Right ventricle myocardium superior (tissue), 1 donor: Measurements from ENCODE around the gene SNRPD3. TPM values are rescaled to one million over a fixed set of nuclear protein-coding genes. Genes with fewer than 3 reads are reported as not detected.
A peak's percentile ranks its signal among the peaks of the same experiment; 100 is the strongest.
"Not testable (repeated sequence)": the region's sequence is repeated elsewhere in the genome, so short reads cannot be mapped to it uniquely, and the experiment has no call there.

Experiments used
- ATAC-seq: fragments of 200-7000 bp; cut with Tn5 transposase; one replicate; pipeline ENCODE4 v1.9.1; 2020; ENCODE audit warnings: mild to moderate bottlenecking; ENCODE audit not compliant: poor library complexity
- DNase-seq: peaks from one replicate; pipeline ENCODE4 v3.0.0-alpha.2; 2020
- intact Hi-C: fragments of 100-400 bp; cut with DNase I; formaldehyde crosslinking; loops from one replicate; pipeline ENCODE4 v1.11.2; 2022
- total RNA-seq: library from RNA; stranded (reverse); fragmentation: NEBNext Ultra II Directional; extraction: Animal tissue kit (Norgen Biotek cat#: 25700); gene quantifications from one replicate; pipeline ENCODE4 v1.2.1, GENCODE V29; 2021
- donor health status: DM: no; HTN: yes; CAD: no; lungs with severe emphysema.

Gene SNRPD3
- total RNA-seq, 1 donor from 2014 or later = 63.1 TPM

DNA sequence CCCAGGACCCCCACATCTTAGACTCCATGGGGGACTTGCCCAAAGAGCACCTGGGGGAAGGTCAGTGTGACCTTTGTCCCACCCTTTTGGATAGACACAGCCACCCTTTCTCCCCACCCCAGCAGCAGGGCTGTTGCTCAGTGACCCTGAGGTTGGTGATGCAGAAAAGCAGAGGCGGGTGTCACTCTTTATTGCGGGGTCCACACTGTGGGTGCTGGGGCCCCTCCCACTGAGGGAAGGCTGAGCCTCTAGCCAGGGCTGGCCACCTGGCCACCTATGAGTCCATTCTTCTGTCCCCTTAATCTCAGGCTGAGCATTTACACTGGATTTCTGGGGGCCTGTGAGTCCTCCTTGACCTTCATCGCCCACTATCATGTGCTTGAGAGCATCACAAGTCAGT lies 29.7 kb downstream of the SNRPD3 start:
- DNase-seq = no peak
- ATAC-seq = no peak
- intact Hi-C loops = no loop called here

DNA sequence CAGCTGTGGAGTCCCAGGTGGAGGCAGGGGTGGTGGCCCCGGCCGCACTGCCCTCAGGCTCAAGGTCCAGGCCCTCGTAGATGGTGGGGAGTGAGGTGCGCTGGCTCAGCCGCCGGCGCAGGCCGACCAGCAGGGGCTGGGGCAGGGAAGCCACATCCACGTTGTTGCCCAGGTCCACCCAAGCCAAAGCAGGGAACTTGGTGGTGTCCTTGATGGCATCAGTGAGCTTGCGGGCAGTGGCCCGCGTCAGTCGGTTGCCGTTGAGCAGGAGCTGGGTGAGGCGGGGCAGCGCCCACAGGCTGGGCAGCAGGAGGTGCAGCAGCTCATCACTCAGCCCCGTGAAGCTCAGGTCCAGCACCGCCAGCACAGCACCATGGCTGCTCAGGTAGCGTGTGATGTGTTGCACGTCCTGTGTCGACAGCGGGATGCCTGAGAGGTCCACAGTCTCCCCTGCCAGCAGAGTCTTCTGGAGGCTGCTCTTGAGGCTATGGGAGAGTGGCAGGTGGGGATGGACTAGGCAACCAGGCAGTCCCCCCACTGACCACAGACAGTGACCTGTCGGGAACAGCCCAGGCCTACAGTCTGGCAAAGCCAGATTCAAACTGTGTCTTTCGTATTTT lies 30.2 kb downstream of the SNRPD3 start:
- intact Hi-C loops = no loop called here
- DNase-seq (no peak), ATAC-seq (no peak)

DNA sequence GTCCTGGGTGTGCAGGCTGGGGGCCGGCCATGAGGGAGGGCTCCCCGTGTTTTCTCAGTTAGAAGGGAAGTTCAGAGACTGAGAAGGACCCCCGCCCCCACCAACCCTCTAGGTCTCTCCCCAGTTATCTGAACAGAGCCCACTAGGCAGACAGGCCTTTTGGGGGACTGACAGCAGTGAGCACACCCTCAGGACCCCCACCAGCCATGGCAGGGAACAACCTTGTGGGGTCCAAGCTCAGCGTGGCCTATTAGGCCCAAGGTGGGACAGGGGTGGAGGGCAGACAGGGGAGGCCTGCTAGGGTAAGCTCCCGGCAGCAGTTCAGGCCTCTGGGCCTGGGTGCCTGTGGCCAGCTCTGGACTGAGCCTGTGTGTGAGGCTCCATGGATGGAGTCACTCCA lies 31.5 kb downstream of the SNRPD3 start:
- intact Hi-C loops = no loop called here
- no peak for DNase-seq
- ATAC-seq = no peak

DNA sequence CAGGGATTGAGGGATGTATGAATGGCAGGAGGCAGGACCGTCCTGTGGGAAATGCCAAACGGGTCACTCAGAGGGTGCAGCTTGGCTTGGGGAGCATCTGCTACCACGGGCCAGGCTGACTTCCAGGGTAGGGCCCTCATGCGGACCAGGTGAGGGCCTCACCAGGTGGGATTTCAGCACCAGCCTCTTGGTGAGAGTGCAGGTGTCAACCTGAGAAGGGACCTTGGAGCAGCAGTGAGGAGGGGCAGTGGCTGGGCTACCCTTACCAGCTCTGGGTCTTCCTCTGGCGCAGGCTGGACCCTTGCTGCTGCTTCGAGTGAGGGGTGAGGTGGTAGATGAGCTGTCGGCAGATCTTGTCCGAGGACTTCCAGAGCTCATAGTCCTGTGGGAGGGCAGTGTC lies 32.1 kb downstream of the SNRPD3 start:
- intact Hi-C loops = no loop called here
- no peak for DNase-seq
- ATAC-seq = no peak

DNA sequence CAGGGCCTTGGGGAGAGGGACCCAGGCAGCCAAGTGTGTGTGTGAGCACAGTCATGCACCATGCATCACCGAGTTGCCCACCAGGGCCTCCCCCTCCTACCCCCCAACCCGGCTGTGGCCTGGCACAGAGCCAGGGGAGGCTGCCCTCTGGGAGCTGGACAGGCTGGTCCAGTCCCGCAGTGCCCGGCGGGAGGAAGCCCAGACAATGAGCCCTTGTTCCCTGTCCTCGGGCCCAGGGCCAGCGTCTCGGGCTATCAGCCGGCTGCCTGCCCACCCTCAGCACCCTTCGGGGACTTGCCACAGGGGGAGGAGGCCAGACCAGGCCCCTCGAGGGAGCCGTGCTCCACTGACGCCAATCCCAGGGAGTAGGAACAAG lies 32.6 kb downstream of the SNRPD3 start:
- DNase-seq (no peak), ATAC-seq (no peak)
- intact Hi-C loops = no loop called here

DNA sequence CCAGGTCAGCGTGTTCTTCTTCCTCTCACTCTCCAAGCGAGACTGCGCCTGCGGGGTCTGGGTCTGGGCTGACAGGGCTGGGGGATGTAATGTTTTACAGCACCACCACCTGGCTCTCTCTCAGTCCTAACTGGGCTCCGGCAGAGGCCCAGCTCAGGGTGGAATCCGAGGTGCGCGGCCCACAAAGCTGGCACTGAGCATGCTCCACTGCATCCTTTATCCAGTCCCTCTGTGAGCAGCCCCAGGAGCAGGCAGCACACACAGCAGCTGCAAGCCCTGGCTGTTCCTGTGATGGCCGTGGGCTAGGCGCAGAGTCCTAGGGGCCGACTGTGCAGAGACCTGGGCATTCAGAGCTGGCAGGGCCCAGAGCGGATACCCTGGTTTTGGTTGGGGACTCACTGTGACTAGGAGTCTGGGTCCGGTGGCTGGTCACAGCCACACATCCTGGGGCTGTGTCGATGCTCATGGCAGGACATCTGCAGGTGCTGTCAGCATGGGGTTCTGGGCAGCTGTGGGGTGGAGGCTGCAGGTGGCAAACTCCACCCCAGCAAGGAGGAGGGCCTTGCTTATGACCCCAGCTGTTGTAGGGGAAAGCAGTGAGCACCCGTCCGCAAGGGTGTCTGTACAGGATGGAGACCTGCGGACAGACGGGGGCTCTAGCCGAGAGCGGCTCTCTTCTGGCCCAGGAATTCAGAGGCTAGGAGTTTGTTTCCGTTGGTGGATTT lies 33.1 kb downstream of the SNRPD3 start:
- intact Hi-C loops = no loop called here
- DNase-seq = no peak
- no peak for ATAC-seq

GRCh38 chr22:24589518-24590030 lies 33.8 kb downstream of the SNRPD3 start:
- DNase-seq = no peak
- intact Hi-C loops = no loop called here

DNA sequence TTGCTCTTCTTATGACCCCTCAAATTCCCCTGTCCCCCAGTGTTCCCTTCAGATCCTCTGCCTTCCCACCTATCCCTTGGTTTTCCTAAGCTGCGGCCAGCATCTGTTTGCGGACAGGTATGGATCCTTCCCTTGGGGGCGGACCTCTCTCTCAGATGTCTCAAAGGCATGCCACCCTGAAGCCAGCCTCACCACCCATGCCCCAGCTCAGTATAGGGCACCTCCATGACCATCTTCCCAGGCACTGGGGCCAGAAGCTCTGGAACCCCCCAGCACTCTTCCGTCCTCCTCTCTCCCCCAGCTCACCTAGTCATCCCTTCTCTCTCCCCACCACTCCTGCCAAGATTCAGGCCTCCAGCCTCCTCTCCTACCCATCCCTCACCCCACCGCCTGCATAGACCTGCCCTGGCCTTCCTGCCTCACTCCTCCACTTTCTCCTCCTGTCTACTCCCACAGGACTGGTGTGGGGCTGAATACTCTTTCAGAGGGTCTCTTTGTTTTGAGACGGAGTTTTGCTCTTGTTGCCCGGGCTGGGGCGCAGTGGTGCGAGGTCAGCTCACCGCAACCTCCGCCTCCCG lies 34.9 kb downstream of the SNRPD3 start:
- ATAC-seq = no peak
- DNase-seq = no peak
- intact Hi-C loops = no loop called here

More at GRCh38 chr22:24589518-24590030, 33.8 kb downstream of the SNRPD3 start:
- no peak for ATAC-seq

- intact Hi-C loops = no loop called here
- no peak for DNase-seq
- ATAC-seq = no peak
Observed at GRCh38 chr22:24591286-24591830, 35.6 kb downstream of the SNRPD3 start.

GRCh38 chr22:24592058-24592850 lies 36.5 kb downstream of the SNRPD3 start:
- no peak for DNase-seq
- intact Hi-C loops = no loop called here
- peak; percentile 14 for ATAC-seq

DNA sequence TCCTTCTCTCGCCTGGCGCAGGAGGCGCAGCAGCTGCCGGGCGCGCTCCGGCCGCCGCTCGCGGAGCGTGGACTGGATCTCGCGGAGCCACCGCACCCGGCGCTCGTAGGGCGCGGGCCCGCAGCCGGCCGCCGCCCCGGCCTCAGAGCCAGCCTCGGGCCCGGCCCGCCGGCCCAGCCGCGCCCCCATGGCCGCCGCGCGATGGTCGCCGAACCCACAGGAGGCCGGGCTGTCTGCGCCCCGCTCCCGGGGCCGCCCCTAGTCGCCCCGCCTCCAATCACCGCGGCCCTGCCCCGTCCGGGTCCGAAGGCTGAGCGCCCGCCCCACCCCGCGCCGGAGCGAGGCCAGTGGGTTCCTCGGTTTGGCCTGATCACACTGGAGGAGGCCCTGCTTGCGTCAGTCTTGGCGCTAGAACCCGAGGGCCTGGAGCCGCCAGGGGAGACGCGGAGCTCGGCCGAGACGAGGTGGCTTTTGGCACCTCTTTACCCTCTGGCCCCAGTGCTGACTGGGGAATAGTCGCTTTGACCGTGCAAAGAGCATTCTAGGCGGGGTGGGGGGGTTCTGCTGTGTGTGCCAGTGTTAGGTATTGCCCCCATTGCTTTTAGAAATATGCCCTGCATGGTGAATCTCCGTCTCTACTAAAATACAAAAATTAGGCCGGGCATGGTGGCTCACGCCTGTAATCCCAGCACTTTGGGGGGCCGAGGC lies 37.2 kb downstream of the SNRPD3 start, which contains the start of gene LRRC75B:
TSS of gene LRRC75B (minus strand) at position 223 of the 708 bp plus-strand sequence. CDS start at position 189, 34 bp downstream.
- intact Hi-C loops = no loop called here
- peak; percentile 94 for DNase-seq

DNA sequence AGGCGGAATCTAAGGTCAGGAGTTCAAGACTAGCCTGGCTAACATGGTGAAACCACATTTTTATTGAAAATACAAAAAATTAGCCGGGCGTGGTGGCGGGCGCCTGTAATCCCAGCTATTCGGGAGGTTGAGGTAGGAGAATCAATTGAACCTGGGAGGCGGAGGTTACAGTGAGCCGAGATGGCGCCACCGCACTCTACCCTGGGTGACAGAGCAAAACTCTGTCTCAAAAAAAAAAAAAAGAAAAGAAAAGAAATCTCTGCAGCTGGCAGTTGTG lies 37.7 kb downstream of the SNRPD3 start:
- DNase-seq, ATAC-seq, intact Hi-C loops: not testable (repeated sequence)

More for the DNA sequence above, 37.2 kb downstream of the SNRPD3 start, which contains the start of gene LRRC75B:
- peak; percentile 93 for ATAC-seq

GRCh38 chr22:24593836-24594568 lies 38.2 kb downstream of the SNRPD3 start:
- DNase-seq = no peak
- ATAC-seq = no peak
- intact Hi-C loops = no loop called here

DNA sequence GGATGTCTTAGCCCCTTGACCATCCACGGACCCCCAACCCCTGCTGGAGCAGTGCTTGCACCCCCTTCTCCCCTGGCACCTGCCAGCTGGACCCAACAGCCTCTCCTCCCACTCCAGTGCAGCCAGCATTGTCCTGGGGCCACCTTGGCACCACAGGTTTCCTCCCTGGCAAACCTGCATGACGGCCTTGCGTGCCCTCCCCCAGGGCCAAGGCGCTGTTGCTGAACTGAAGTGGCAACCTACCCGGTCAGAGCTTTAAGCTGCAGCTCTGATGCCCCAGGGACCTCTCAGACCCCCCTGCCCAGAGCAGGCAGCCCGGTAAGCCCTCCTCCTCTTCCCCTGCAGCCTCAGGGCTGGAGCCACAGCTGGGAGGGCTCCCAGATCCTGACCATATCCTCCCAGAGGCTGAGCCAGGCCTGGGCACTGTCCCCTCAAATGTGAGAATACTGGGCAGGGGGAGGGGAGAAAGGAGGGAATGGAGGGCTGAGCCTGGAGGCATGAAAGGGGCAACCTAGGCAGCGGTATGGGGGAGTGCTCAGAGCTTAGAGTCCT lies 38.8 kb downstream of the SNRPD3 start:
- intact Hi-C loops = no loop called here
- ATAC-seq (no peak), DNase-seq (no peak)

- ATAC-seq = no peak
- intact Hi-C loops = no loop called here
- DNase-seq = no peak
Observed at GRCh38 chr22:24595228-24595627, 39.4 kb downstream of the SNRPD3 start.

- ATAC-seq (no peak), DNase-seq (no peak)
- intact Hi-C loops = no loop called here
Observed at GRCh38 chr22:24595863-24596262, 40.1 kb downstream of the SNRPD3 start.

DNA sequence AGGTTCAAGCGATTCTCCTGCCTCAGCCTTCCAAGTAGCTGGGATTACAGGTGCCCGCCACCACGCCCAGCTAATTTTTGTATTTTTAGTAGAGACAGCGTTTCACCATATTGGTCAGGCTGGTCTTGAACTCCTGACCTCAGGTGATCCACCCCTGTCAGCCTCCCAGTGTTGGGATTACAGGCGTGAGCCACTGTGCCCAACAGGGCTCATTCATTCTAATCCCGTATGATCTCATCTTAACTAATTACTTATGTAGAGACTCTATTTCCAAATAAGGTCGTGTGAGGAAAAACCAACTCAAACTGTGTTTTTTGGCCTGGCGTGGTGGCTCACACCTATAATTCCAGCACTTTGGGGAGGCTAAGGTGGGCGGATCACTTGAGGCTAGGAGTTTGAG lies 41.3 kb downstream of the SNRPD3 start:
- ATAC-seq, DNase-seq, intact Hi-C loops: not testable (repeated sequence)
